GM23338 (cell line): ENCODE data around the gene SHOX. TPM values are rescaled to one million over a fixed set of nuclear protein-coding genes. Genes with fewer than 3 reads are reported as not detected.

ENCODE experiments used
- ATAC-seq: fragments of 200-7000 bp; cut with Tn5 transposase; 3 replicates; pipeline ENCODE4 v1.9.1; 2020
- DNase-seq: peaks from one replicate; pipeline ENCODE4 v3.0.0-alpha.2; 2015; ENCODE audit warnings: low spot score
- H2AFZ ChIP-seq: fragments of 200-600 bp; sonication (generic); 2 replicates; pipeline ENCODE4 v1.8.0; 2016; ENCODE audit warnings: antibody characterized with exemption, mild to moderate bottlenecking, moderate library complexity
- H3F3A ChIP-seq: fragments of 200-600 bp; sonication (generic); replicated peaks from 2 replicates; pipeline ENCODE4 v1.8.0; 2017; ENCODE audit warnings: antibody characterized with exemption, mixed run types, low read depth
- H3K27ac ChIP-seq: fragments of 200-600 bp; sonication (generic); 2 replicates; pipeline ENCODE4 v1.6.1; 2016; ENCODE audit warnings: low read depth
- H3K27me3 ChIP-seq: fragments of 200-600 bp; sonication (generic); 2 replicates; pipeline ENCODE4 v1.8.0; 2016; ENCODE audit warnings: mild to moderate bottlenecking, mixed run types, moderate library complexity; ENCODE audit not compliant: insufficient read depth
- H3K36me3 ChIP-seq: fragments of 200-600 bp; sonication (generic); 2 replicates; pipeline ENCODE4 v1.8.0; 2016; ENCODE audit warnings: mild to moderate bottlenecking; ENCODE audit not compliant: insufficient read depth
- H3K4me1 ChIP-seq: fragments of 200-600 bp; sonication (generic); 2 replicates; pipeline ENCODE4 v1.8.0; 2016; ENCODE audit warnings: mild to moderate bottlenecking, moderate library complexity; ENCODE audit not compliant: insufficient read depth
- H3K4me2 ChIP-seq: fragments of 200-600 bp; sonication (generic); 2 replicates; pipeline ENCODE4 v1.7.1; 2017; ENCODE audit warnings: mixed run types
- H3K4me3 ChIP-seq: fragments of 200-600 bp; sonication (generic); 2 replicates; pipeline ENCODE4 v1.6.1; 2016; ENCODE audit warnings: mixed run types
- H3K79me2 ChIP-seq: fragments of 200-600 bp; sonication (generic); replicated peaks from 2 replicates; pipeline ENCODE4 v1.8.0; 2017; ENCODE audit warnings: mild to moderate bottlenecking; ENCODE audit not compliant: insufficient read depth
- H3K9me2 ChIP-seq: fragments of 200-600 bp; sonication (generic); 2 replicates; pipeline ENCODE4 v1.8.0; 2017; ENCODE audit not compliant: insufficient read depth
- H4K20me1 ChIP-seq: fragments of 200-600 bp; sonication (generic); replicated peaks from 2 replicates; pipeline ENCODE4 v1.8.0; 2017; ENCODE audit warnings: mild to moderate bottlenecking; ENCODE audit not compliant: insufficient read depth
- H3K27ac Mint-ChIP-seq: 2 replicates; pipeline ENCODE4 v1.8.0; 2020; ENCODE audit warnings: inconsistent platforms, mild to moderate bottlenecking, moderate library complexity, mixed read lengths
- H3K27me3 Mint-ChIP-seq: 3 replicates; pipeline ENCODE4 v1.8.0; 2022; ENCODE audit warnings: low read depth, mild to moderate bottlenecking, moderate library complexity, mixed read lengths, inconsistent platforms; ENCODE audit not compliant: insufficient read depth, poor library complexity
- H3K36me3 Mint-ChIP-seq: 3 replicates; pipeline ENCODE4 v1.8.0; 2021; ENCODE audit warnings: low read depth, mild to moderate bottlenecking, inconsistent platforms, moderate library complexity, mixed read lengths
- H3K4me1 Mint-ChIP-seq: 3 replicates; pipeline ENCODE4 v1.8.0; 2020; ENCODE audit warnings: mild to moderate bottlenecking, inconsistent platforms, mixed read lengths
- H3K4me3 Mint-ChIP-seq: 3 replicates; pipeline ENCODE4 v1.8.0; 2021; ENCODE audit warnings: moderate library complexity, mild to moderate bottlenecking, inconsistent platforms, mixed read lengths
- H3K9me3 Mint-ChIP-seq: 3 replicates; pipeline ENCODE4 v1.8.0; 2020; ENCODE audit warnings: moderate library complexity, mild to moderate bottlenecking, inconsistent platforms, mixed read lengths
- CREB1 ChIP-seq: fragments of 250-450 bp; sonication (Bioruptor Pico); IDR thresholded peaks from 2 replicates; pipeline ENCODE4 v1.5.0; 2020; ENCODE audit warnings: low read depth, mild to moderate bottlenecking, moderate library complexity
- CTCF ChIP-seq, 2 experiments: fragments of 200-600 bp in 1 of 2; sonication (generic) in 1 of 2; conservative IDR thresholded peaks; 2 replicates each; pipeline versions ENCODE4 v1.5.1 to v1.6.1; 2016 to 2017; ENCODE audit warnings: antibody characterized with exemption in 2 of 2, low read depth in 2 of 2, mild to moderate bottlenecking in 2 of 2, moderate library complexity in 1 of 2
- ETS1 ChIP-seq: IDR thresholded peaks from 2 replicates; pipeline ENCODE4 v1.6.1; 2016; ENCODE audit warnings: antibody characterized with exemption
- EZH2 ChIP-seq: fragments of 200-600 bp; sonication (generic); IDR thresholded peaks from one replicate; pipeline ENCODE4 v1.8.0; 2017; ENCODE audit warnings: antibody characterized with exemption, mild to moderate bottlenecking, low read depth; ENCODE audit not compliant: unreplicated experiment
- EZH2phosphoT487 ChIP-seq: fragments of 200-600 bp; sonication (generic); IDR thresholded peaks from one replicate; pipeline ENCODE4 v1.8.1; 2018; ENCODE audit warnings: antibody characterized with exemption; ENCODE audit not compliant: unreplicated experiment
- REST ChIP-seq: IDR thresholded peaks from one replicate; pipeline ENCODE4 v1.6.1; 2018; ENCODE audit warnings: antibody characterized with exemption; ENCODE audit not compliant: unreplicated experiment
- STAT1 ChIP-seq: IDR thresholded peaks from one replicate; pipeline ENCODE4 v1.6.1; 2016; ENCODE audit warnings: antibody characterized with exemption; ENCODE audit not compliant: unreplicated experiment
- ZNF114 ChIP-seq: fragments of 250-450 bp; sonication (Bioruptor Pico); IDR thresholded peaks from 2 replicates; pipeline ENCODE4 v1.5.0; 2020; ENCODE audit warnings: mild to moderate bottlenecking, moderate library complexity
- ZNF331 ChIP-seq: fragments of 250-450 bp; sonication (Bioruptor Pico); IDR thresholded peaks from 2 replicates; pipeline ENCODE4 v1.5.0; 2020; ENCODE audit warnings: low read depth, mild to moderate bottlenecking, moderate library complexity
- long read RNA-seq: library from polyadenylated mRNA; unstranded; transcript quantifications from one replicate; pipeline ENCODE4 v2.0.0, GENCODE V29; 2020; ENCODE audit not compliant: unreplicated experiment
- polyA plus RNA-seq: library from polyadenylated mRNA; unstranded; fragments of >200 nt; fragmentation: Nextera tagmentation; extraction: Ambion mirVana; gene quantifications from 2 replicates; pipeline ENCODE4 v1.2.1, GENCODE V29; 2016
- total RNA-seq: library from RNA; depleted of rRNA; stranded (reverse); fragments of >200 nt; shearing (Covaris generic); gene quantifications from 2 replicates; pipeline ENCODE4 v1.2.3, GENCODE V29; 2014; rRNA removed

The SHOX gene
- total RNA-seq (not detected in 2 replicates), polyA plus RNA-seq (0.14 TPM in 1 of 2 replicates, not detected in the other)
- long read RNA-seq = 0 reads

- H4K20me1 ChIP-seq = peaks cover 14% of the 10 kb centered on the region; the same call in 1 of the 2 replicates
- Mint-ChIP-seq H3K27ac (no peak within 1 kb of the TSS), H3K4me1 (peaks cover 8% of the 10 kb centered on the region), H3K4me3 (peak within 1 kb of the TSS; percentile 56; the same call in 2 of the 3 replicates), H3K27me3 (peaks cover 75% of the 10 kb centered on the region), H3K36me3 (peaks cover 44% of the 10 kb centered on the region), H3K9me3 (peaks cover 87% of the 10 kb centered on the region)
- no peak within 1 kb of the TSS for H3K27ac ChIP-seq
- H3K4me2 ChIP-seq = peak within 1 kb of the TSS; percentile 85
- peak within 1 kb of the TSS; percentile 60 for H3K4me3 ChIP-seq
- peak; percentile 7; the same call in 1 of the 3 replicates for ATAC-seq
- TF ChIP-seq ZNF331 = no peak
- TF ChIP-seq CTCF (conservative IDR thresholded peaks at IDR 0.05; ENCODE audit: low read depth in 2 of 2) = no peak
- TF ChIP-seq EZH2 = peak; percentile 77
- TF ChIP-seq EZH2phosphoT487 = peak; percentile 60
- no peak for TF ChIP-seq REST
- H2AFZ ChIP-seq = peak within 1 kb of the TSS; percentile 91
- peaks cover 98% of the 10 kb centered on the region for H3K27me3 ChIP-seq
- peaks cover 32% of the 10 kb centered on the region for H3K4me1 ChIP-seq
- DNase-seq = peak; percentile 68
- no peaks in the 10 kb centered on the region for H3K9me2 ChIP-seq
- H3K79me2 ChIP-seq = no peaks in the 10 kb centered on the region
- H3F3A ChIP-seq = peaks cover 34% of the 10 kb centered on the region
- no peaks in the 10 kb centered on the region for H3K36me3 ChIP-seq
Measured at GRCh38 chrX:630612-631496, at the start of gene SHOX. SHOX (plus strand) TSS chrX:630791; CDS start chrX:630898, 107 bp downstream.

- H3K9me3 Mint-ChIP-seq = peaks cover 86% of the 10 kb centered on the region
- Histone ChIP-seq H3K4me1 (no peaks in the 10 kb centered on the region), H3K4me2 (no peak overlapping the region), H3K36me3 (no peaks in the 10 kb centered on the region), H2AFZ (no peak overlapping the region), H3K4me3 (no peak overlapping the region), H3K27me3 (no peaks in the 10 kb centered on the region), H3K27ac (no peak overlapping the region), H4K20me1 (no peaks in the 10 kb centered on the region), H3F3A (no peaks in the 10 kb centered on the region), H3K9me2 (peaks cover 3% of the 10 kb centered on the region; the same call in 1 of the 2 replicates), H3K79me2 (no peaks in the 10 kb centered on the region)
- H3K27ac Mint-ChIP-seq = no peak overlapping the region
- ATAC-seq (no peak), DNase-seq (no peak)
- H3K27me3 Mint-ChIP-seq = peaks cover 3% of the 10 kb centered on the region
- H3K4me3 Mint-ChIP-seq = no peak overlapping the region
- H3K36me3 Mint-ChIP-seq = peaks cover 11% of the 10 kb centered on the region
- no peaks in the 10 kb centered on the region for H3K4me1 Mint-ChIP-seq
- TF ChIP-seq STAT1 (no peak), EZH2 (no peak), CTCF (conservative IDR thresholded peaks at IDR 0.05; ENCODE audit: low read depth in 2 of 2) (no peak), ZNF331 (no peak), ZNF114 (CRISPR knock-in tag) (no peak), REST (no peak), CREB1 (CRISPR knock-in tag) (no peak), ETS1 (no peak)
Measured at GRCh38 chrX:581066-581465, 49.5 kb upstream of the SHOX start.
